HG03139 (cell line): ENCODE measurements around the gene ANKRD36B.
"Not testable (repeated sequence)": the region's sequence is repeated elsewhere in the genome, so short reads cannot be mapped to it uniquely, and the experiment has no call there.

Experiments used
- ATAC-seq: cut with Tn5 transposase; IDR thresholded peaks from one replicate; pipeline ENCODE4 v1.9.1; 2021; ENCODE audit not compliant: unreplicated experiment

The ANKRD36B gene

GRCh38 chr2:97589598-97590510, at the start of gene ANKRD36B:
ANKRD36B (minus strand) TSS chr2:97589877; CDS start chr2:97589685, 192 bp downstream.
- ATAC-seq: not testable (repeated sequence)

- not testable (repeated sequence) for ATAC-seq
Measured at GRCh38 chr2:97626049-97626430, 36.4 kb upstream of the ANKRD36B start.

GRCh38 chr2:97625354-97626048, 35.8 kb upstream of the ANKRD36B start:
- not testable (repeated sequence) for ATAC-seq

- not testable (repeated sequence) for ATAC-seq
Measured at GRCh38 chr2:97622976-97623375, 33.3 kb upstream of the ANKRD36B start.

GRCh38 chr2:97620492-97620891, 30.8 kb upstream of the ANKRD36B start:
- not testable (repeated sequence) for ATAC-seq

GRCh38 chr2:97618939-97619827, 29.5 kb upstream of the ANKRD36B start:
- not testable (repeated sequence) for ATAC-seq

- no peak for ATAC-seq
Measured at GRCh38 chr2:97617911-97618310, 28.2 kb upstream of the ANKRD36B start.

GRCh38 chr2:97615746-97616145, 26.1 kb upstream of the ANKRD36B start:
- ATAC-seq: not testable (repeated sequence)

- ATAC-seq: not testable (repeated sequence)
Measured at GRCh38 chr2:97611895-97612294, 22.2 kb upstream of the ANKRD36B start.

GRCh38 chr2:97608745-97609144, 19.1 kb upstream of the ANKRD36B start:
- ATAC-seq: not testable (repeated sequence)

- not testable (repeated sequence) for ATAC-seq
Measured at GRCh38 chr2:97605524-97606339, 16.1 kb upstream of the ANKRD36B start.

GRCh38 chr2:97605109-97605508, 15.4 kb upstream of the ANKRD36B start:
- not testable (repeated sequence) for ATAC-seq

- ATAC-seq: not testable (repeated sequence)
Measured at GRCh38 chr2:97601537-97601936, 11.9 kb upstream of the ANKRD36B start.

- ATAC-seq: not testable (repeated sequence)
Measured at GRCh38 chr2:97596180-97596579, 6.5 kb upstream of the ANKRD36B start.

- ATAC-seq: not testable (repeated sequence)
Measured at GRCh38 chr2:97593520-97593919, 3.8 kb upstream of the ANKRD36B start.

GRCh38 chr2:97590515-97591394, 1.1 kb upstream of the ANKRD36B start:
- peak; percentile 53 for ATAC-seq

GRCh38 chr2:97589257-97589597, 450 bp downstream of the ANKRD36B start:
- not testable (repeated sequence) for ATAC-seq

- not testable (repeated sequence) for ATAC-seq
Measured at GRCh38 chr2:97565674-97566073, 24.0 kb downstream of the ANKRD36B start.

- ATAC-seq: not testable (repeated sequence)
Measured at GRCh38 chr2:97552406-97552805, 37.3 kb downstream of the ANKRD36B start.
